OCI-LY3 (cell line): Measurements from ENCODE around the gene OSBPL2.

Experiments
- H2AFZ ChIP-seq: fragments of 200-600, 300-600 bp; shearing (Covaris generic); 2 replicates; pipeline ENCODE4 v1.6.0; 2014; ENCODE audit warnings: antibody characterized with exemption, low read depth, low read length
- H3K27ac ChIP-seq: fragments of 200-600, 300-600 bp; sonication (generic); 2 replicates; pipeline ENCODE4 v1.5.1; 2014; ENCODE audit warnings: mild to moderate bottlenecking, low read length, moderate library complexity, mixed read lengths
- H3K27me3 ChIP-seq: fragments of 200-600, 300-600 bp; sonication (generic); 2 replicates; pipeline ENCODE4 v1.6.1; 2014; ENCODE audit warnings: low read depth, low read length, mixed read lengths
- H3K36me3 ChIP-seq: fragments of 200-600, 300-600 bp; sonication (generic); replicated peaks from 2 replicates; pipeline ENCODE3; 2014; ENCODE audit warnings: low read depth, low read length, mixed read lengths
- H3K4me1 ChIP-seq: fragments of 300-600, 200-600 bp; sonication (generic); 2 replicates; pipeline ENCODE4 v1.6.1; 2014; ENCODE audit warnings: low read length, mixed read lengths
- H3K4me2 ChIP-seq: fragments of 200-600, 300-600 bp; sonication (generic); 2 replicates; pipeline ENCODE4 v1.6.1; 2014; ENCODE audit warnings: low read length, mixed read lengths
- H3K4me3 ChIP-seq: fragments of 300-600, 200-600 bp; sonication (generic); 2 replicates; pipeline ENCODE4 v1.5.1; 2014; ENCODE audit warnings: antibody characterized with exemption, mild to moderate bottlenecking, low read length, moderate library complexity
- H3K79me2 ChIP-seq: fragments of 300-600, 200-600 bp; shearing (Covaris generic); 2 replicates; pipeline ENCODE4 v1.6.1; 2014; ENCODE audit warnings: mild to moderate bottlenecking, low read length, mixed read lengths
- H3K9ac ChIP-seq: fragments of 300-600, 200-600 bp; shearing (Covaris generic); 2 replicates; pipeline ENCODE4 v1.6.0; 2014; ENCODE audit warnings: mild to moderate bottlenecking, low read length, moderate library complexity
- H3K9me3 ChIP-seq: fragments of 200-600, 300-600 bp; shearing (Covaris generic); 2 replicates; pipeline ENCODE4 v1.6.1; 2014; ENCODE audit warnings: low read length, mixed read lengths; ENCODE audit not compliant: insufficient read depth
- H4K20me1 ChIP-seq: fragments of 200-600, 300-600 bp; sonication (generic); 2 replicates; pipeline ENCODE4 v1.6.1; 2016; ENCODE audit warnings: low read length, mixed read lengths; ENCODE audit not compliant: insufficient read depth
- CTCF ChIP-seq: fragments of 200-600, 300-600 bp; sonication (generic); IDR thresholded peaks from 2 replicates; pipeline ENCODE4 v1.5.1; 2014; ENCODE audit warnings: antibody characterized with exemption, low read length, low read depth
- EZH2phosphoT487 ChIP-seq: fragments of 200-600 bp; shearing (Covaris generic); IDR thresholded peaks from 2 replicates; pipeline ENCODE4 v1.6.1; 2018; ENCODE audit warnings: antibody characterized with exemption, mixed run types, low read depth

OSBPL2 gene

GRCh38 chr20:62224113-62224855, 14.0 kb upstream of the OSBPL2 start:
- H3K9ac ChIP-seq = no peak overlapping the region
- TF ChIP-seq EZH2phosphoT487 (no peak), CTCF (no peak)
- no peak overlapping the region for H3K27ac ChIP-seq
- H3K36me3 ChIP-seq = no peaks in the 10 kb centered on the region
- no peaks in the 10 kb centered on the region for H3K27me3 ChIP-seq
- no peak overlapping the region for H3K4me2 ChIP-seq
- no peaks in the 10 kb centered on the region for H3K4me1 ChIP-seq
- no peaks in the 10 kb centered on the region for H3K9me3 ChIP-seq
- no peak overlapping the region for H2AFZ ChIP-seq
- no peaks in the 10 kb centered on the region for H4K20me1 ChIP-seq
- no peaks in the 10 kb centered on the region for H3K79me2 ChIP-seq
- no peak overlapping the region for H3K4me3 ChIP-seq

- H4K20me1 ChIP-seq = no peaks in the 10 kb centered on the region
- H3K4me3 ChIP-seq = no peak overlapping the region
- H2AFZ ChIP-seq = no peak overlapping the region
- TF ChIP-seq CTCF = no peak
- TF ChIP-seq EZH2phosphoT487 = no peak
- no peaks in the 10 kb centered on the region for H3K9me3 ChIP-seq
- H3K79me2 ChIP-seq = no peaks in the 10 kb centered on the region
- no peak overlapping the region for H3K9ac ChIP-seq
- no peak overlapping the region for H3K4me2 ChIP-seq
- no peaks in the 10 kb centered on the region for H3K36me3 ChIP-seq
- H3K4me1 ChIP-seq = no peaks in the 10 kb centered on the region
- no peak overlapping the region for H3K27ac ChIP-seq
- no peaks in the 10 kb centered on the region for H3K27me3 ChIP-seq
Observed at GRCh38 chr20:62225026-62225425, 13.3 kb upstream of the OSBPL2 start.

GRCh38 chr20:62225820-62226635, 12.3 kb upstream of the OSBPL2 start:
- Histone ChIP-seq H3K9ac (no peak overlapping the region), H3K4me1 (no peaks in the 10 kb centered on the region), H3K27me3 (no peaks in the 10 kb centered on the region), H3K4me3 (no peak overlapping the region), H2AFZ (no peak overlapping the region), H3K9me3 (no peaks in the 10 kb centered on the region), H3K79me2 (no peaks in the 10 kb centered on the region), H4K20me1 (no peaks in the 10 kb centered on the region), H3K4me2 (no peak overlapping the region), H3K36me3 (no peaks in the 10 kb centered on the region), H3K27ac (no peak overlapping the region)
- TF ChIP-seq EZH2phosphoT487 (no peak), CTCF (no peak)

- Histone ChIP-seq H3K9ac (no peak overlapping the region), H3K36me3 (no peaks in the 10 kb centered on the region), H3K4me3 (no peak overlapping the region), H3K4me2 (no peak overlapping the region), H3K27ac (no peak overlapping the region), H3K27me3 (no peaks in the 10 kb centered on the region), H4K20me1 (no peaks in the 10 kb centered on the region), H3K4me1 (no peaks in the 10 kb centered on the region), H3K79me2 (no peaks in the 10 kb centered on the region), H3K9me3 (no peaks in the 10 kb centered on the region), H2AFZ (no peak overlapping the region)
- TF ChIP-seq CTCF = no peak
Observed at GRCh38 chr20:62226707-62227590, 11.4 kb upstream of the OSBPL2 start.
